ENCODE data around the gene PSMA7. TPM values are rescaled to one million over a fixed set of nuclear protein-coding genes. Genes with fewer than 3 reads are reported as not detected.

PSMA7 gene
- total and polyA plus RNA-seq, 2 of the 8 experiments (the other 6 are each of a cell fraction or from before 2014, with no cell fraction given) = 361 to 648 TPM

DNA sequence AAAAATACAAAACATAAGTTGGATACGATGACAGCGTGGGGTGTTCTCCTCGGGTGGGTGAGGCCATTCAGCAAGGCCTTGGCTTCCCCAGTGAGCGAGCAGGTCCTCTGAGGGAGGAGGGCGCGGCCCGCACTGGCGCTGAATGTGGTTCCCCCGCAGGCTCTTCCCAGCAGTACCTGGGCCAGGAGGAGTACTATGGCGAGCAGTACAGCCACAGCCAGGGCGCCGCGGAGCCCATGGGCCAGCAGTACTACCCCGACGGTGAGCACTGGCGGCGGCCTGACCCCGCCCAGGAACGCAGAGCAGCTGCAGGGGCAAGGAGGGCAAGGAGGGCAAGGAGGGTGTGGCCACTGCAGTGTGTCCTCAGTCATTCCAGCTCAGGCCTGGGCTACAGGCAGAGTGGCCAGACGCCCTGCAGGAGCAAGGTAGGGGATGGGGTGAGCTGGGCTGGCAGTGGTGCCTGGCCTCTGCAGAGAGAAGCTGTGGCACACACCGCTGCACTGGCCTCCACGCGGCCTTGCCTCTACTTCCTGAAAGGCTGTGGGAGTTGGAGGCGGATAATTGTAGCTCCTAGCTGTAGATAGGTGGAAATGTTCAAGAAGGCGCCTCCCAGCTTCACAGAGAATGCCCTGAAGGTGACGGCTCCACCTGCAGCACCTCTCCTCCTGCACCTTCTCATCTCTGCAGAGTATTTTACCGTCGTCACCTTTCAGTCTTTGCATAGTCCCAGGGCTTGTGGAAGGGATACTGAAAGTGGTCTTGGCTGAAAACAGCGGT, 21.0 kb upstream of the PSMA7 start:
- Histone ChIP-seq H3K4me2 (ENCODE audit: insufficient read depth in 1 of 2, low read depth in 2 of 2, low read length in 2 of 2) (no peak overlapping the region), H3K14ac (ENCODE audit: insufficient read length) (no peak overlapping the region), H3K23ac (ENCODE audit: insufficient read length) (no peak overlapping the region), H3K9ac (replicated peaks in 1 of 4; ENCODE audit: extremely low read depth in 1 of 4, low read depth in 3 of 4, low read length in 3 of 4) (no peak overlapping the region), H3K36me3 (ENCODE audit: control insufficient read depth in 2 of 4, insufficient read depth in 4 of 4, low read length in 3 of 4) (peaks cover 11 to 55% (median 34%) of the 10 kb centered on the region in 4 experiments), H3K79me1 (ENCODE audit: low read depth, low read length) (peaks cover 5% of the 10 kb centered on the region; the same call in 1 of the 2 replicates), H3K27me3 (replicated peaks in 1 of 4; ENCODE audit: control insufficient read depth in 3 of 4, extremely low read depth in 1 of 4, insufficient read depth in 3 of 4, low read length in 3 of 4) (no peaks in the 10 kb centered on the region), H2AFZ (ENCODE audit: low read length) (no peak overlapping the region), H4K5ac (ENCODE audit: insufficient read length, low read depth, low read length) (no peak overlapping the region), H2BK5ac (ENCODE audit: low read depth, low read length) (no peak overlapping the region), H3K79me2 (ENCODE audit: control insufficient read depth in 1 of 2, insufficient read depth in 2 of 2, low read length in 2 of 2) (peaks cover 0 to 8% of the 10 kb centered on the region in 2 experiments; a peak in 1 of 4 replicates), H2BK120ac (replicated peaks; ENCODE audit: low read depth, low read length) (no peak overlapping the region), H2AK5ac (ENCODE audit: low read depth, low read length) (no peak overlapping the region), H4K91ac (replicated peaks; ENCODE audit: insufficient read length, low read length) (no peak overlapping the region), H3K23me2 (ENCODE audit: low read depth, low read length) (no peaks in the 10 kb centered on the region), H3K9me3 (ENCODE audit: insufficient read depth in 2 of 2, low read depth in 1 of 2, low read length in 1 of 2) (no peaks in the 10 kb centered on the region), H3K4ac (replicated peaks; ENCODE audit: insufficient read length, low read depth, low read length) (no peak overlapping the region), H3K4me1 (replicated peaks in 1 of 4; ENCODE audit: control insufficient read depth in 3 of 4, insufficient read depth in 4 of 4, low read length in 3 of 4) (no peaks in the 10 kb centered on the region), H4K20me1 (replicated peaks in 1 of 2; ENCODE audit: control insufficient read depth in 1 of 2, insufficient read depth in 2 of 2, low read length in 2 of 2) (peaks cover 9 to 35% of the 10 kb centered on the region in 2 experiments), H3K27ac (ENCODE audit: low read depth, low read length) (no peak overlapping the region), H2BK12ac (ENCODE audit: low read depth, low read length) (no peak overlapping the region), H2BK20ac (ENCODE audit: low read length) (no peak overlapping the region), H3K18ac (ENCODE audit: extremely low read depth, low read length) (no peak overlapping the region), H4K8ac (ENCODE audit: extremely low read depth, insufficient read depth, low read length) (no peak overlapping the region), H2BK15ac (ENCODE audit: low read length) (no peak overlapping the region), H3K56ac (replicated peaks; ENCODE audit: insufficient read length, low read depth, low read length) (no peak overlapping the region), H3K4me3 (ENCODE audit: extremely low read depth in 1 of 4, insufficient read depth in 2 of 4, low read depth in 3 of 4, low read length in 4 of 4) (no peak overlapping the region)
- TF ChIP-seq SP2 (IDR thresholded peaks at IDR 0.05; ENCODE audit: low read length) (no peak), RXRA (IDR thresholded peaks at IDR 0.05; ENCODE audit: insufficient read depth, low read depth, low read length) (no peak), POLR2A (IDR thresholded peaks at IDR 0.05; ENCODE audit: control extremely low read depth in 1 of 2, low read depth in 2 of 2, low read length in 2 of 2) (no peak), TBP (IDR thresholded peaks at IDR 0.05; ENCODE audit: low read depth, low read length) (no peak), BRCA1 (IDR thresholded peaks at IDR 0.05; ENCODE audit: low read depth, low read length) (no peak), CTBP2 (IDR thresholded peaks at IDR 0.05; ENCODE audit: borderline replicate concordance, insufficient read depth, insufficient read length, low read length) (no peak), TAF7 (optimal IDR thresholded peaks at IDR 0.05; ENCODE audit: borderline replicate concordance, low read depth, low read length) (no peak)
- POLR2A ChIA-PET (ENCODE audit: partially characterized antibody) = no interaction called here
- CTCF ChIA-PET (ENCODE audit: partially characterized antibody) = interaction anchor here (0.9 to 2.1 kb wide), 3 partner anchors 8 to 11 kb away, joined by 3 to 6 read pairs (median 4); no protein-coding TSS in a partner anchor
- no peak for DNase-seq (ENCODE audit: low read depth in 1 of 2, low spot score in 2 of 2)
- no peak for FAIRE-seq
- 93% methylated on average over 29 of the region's 29 CpGs; no CpG with 5 or more reads in 1 of the 2 experiments for WGBS, 2 experiments (ENCODE audit: extremely low coverage in 1 of 2, insufficient coverage in 1 of 2, insufficient read length in 1 of 2, insufficient replicate concordance in 2 of 2, low coverage in 1 of 2, low lambda C conversion rate in 2 of 2, missing lambda C conversion rate in 1 of 2)
